ENCODE measurements around the gene PHYHD1. TPM values are rescaled to one million over a fixed set of nuclear protein-coding genes. Genes with fewer than 3 reads are reported as not detected.

PHYHD1 gene
- total RNA-seq, 3 donors from 2014 or later (not counting 1 experiment from before 2014, with no cell fraction given) = 5.4 to 6.0 (median 5.4) TPM

Other genes with a start within 250 kb of the PHYHD1 start
- gene SET, start 231.8 kb upstream of the PHYHD1 start, total RNA-seq = 100 to 1,000 TPM; 331 to 341 (median 334) TPM
- 1 to 10 TPM; 3.6 to 4.5 (median 3.9) TPM for gene PKN3, start 218.5 kb upstream of the PHYHD1 start, total RNA-seq
- 10 to 100 TPM; 26.1 to 37.1 (median 28.6) TPM for gene ZDHHC12, start 196.9 kb upstream of the PHYHD1 start, total RNA-seq
- gene ZER1, start 149.1 kb upstream of the PHYHD1 start, total RNA-seq = 10 to 100 TPM; 35.0 to 37.4 (median 35.2) TPM
- 10 to 100 TPM; 31.5 to 34.5 (median 33.7) TPM for gene TBC1D13, start 133.7 kb upstream of the PHYHD1 start, total RNA-seq
- 10 to 100 TPM in 1 of 3 donors, 1 to 10 TPM in 2; 6.7 to 12.5 (median 8.3) TPM for gene ENDOG, start 102.5 kb upstream of the PHYHD1 start, total RNA-seq
- gene SPOUT1, start 91.2 kb upstream of the PHYHD1 start, total RNA-seq = 10 to 100 TPM; 35.8 to 49.2 (median 40.1) TPM
- gene KYAT1, start 39.0 kb upstream of the PHYHD1 start, total RNA-seq = 10 to 100 TPM in 1 of 3 donors, 1 to 10 TPM in 2; 8.9 to 11.3 (median 9.1) TPM
- 10 to 100 TPM; 60.0 to 82.9 (median 67.9) TPM for gene LRRC8A, start 38.8 kb upstream of the PHYHD1 start, total RNA-seq
- gene DOLK, start 26.6 kb downstream of the PHYHD1 start, total RNA-seq = 1 to 10 TPM; 4.8 to 8.9 (median 6.7) TPM
- 10 to 100 TPM; 53.9 to 66.4 (median 58.3) TPM for gene NUP188, start 26.7 kb downstream of the PHYHD1 start, total RNA-seq
- gene SH3GLB2, start 107.3 kb downstream of the PHYHD1 start, total RNA-seq = 10 to 100 TPM; 50.3 to 67.1 (median 65.4) TPM
- gene MIGA2, start 115.6 kb downstream of the PHYHD1 start, total RNA-seq = 10 to 100 TPM; 67.3 to 77.9 (median 73.9) TPM
- gene DOLPP1, start 160.1 kb downstream of the PHYHD1 start, total RNA-seq = 10 to 100 TPM in 1 of 3 donors, 1 to 10 TPM in 2; 7.5 to 11.6 (median 7.8) TPM
- gene CRAT, start 189.8 kb downstream of the PHYHD1 start, total RNA-seq = 10 to 100 TPM; 13.5 to 13.8 (median 13.8) TPM
- 10 to 100 TPM; 63.2 to 69.4 (median 64.9) TPM for gene PTPA, start 190.4 kb downstream of the PHYHD1 start, total RNA-seq